HEK293T (cell line): ENCODE measurements around the gene GAPDH.

ENCODE experiments used
- ARNT ChIP-seq: fragments of 450-650 bp; IDR thresholded peaks from 2 replicates; pipeline ENCODE4 v1.6.1; 2017; ENCODE audit warnings: mild to moderate bottlenecking
- FOXA1 ChIP-seq: fragments of 450-650 bp; IDR thresholded peaks from 2 replicates; pipeline ENCODE4 v1.6.1; 2016; ENCODE audit warnings: mild to moderate bottlenecking
- FOXK2 ChIP-seq: fragments of 450-650 bp; IDR thresholded peaks from 2 replicates; pipeline ENCODE4 v1.6.1; 2016; ENCODE audit warnings: mild to moderate bottlenecking
- SUZ12 ChIP-seq: fragments of 450-650 bp; IDR thresholded peaks from 2 replicates; pipeline ENCODE4 v1.6.1; 2016; ENCODE audit warnings: mild to moderate bottlenecking
- TARDBP ChIP-seq: fragments of 450-650 bp; IDR thresholded peaks from 2 replicates; pipeline ENCODE4 v1.6.1; 2016

- TF ChIP-seq ARNT (no peak), SUZ12 (no peak), TARDBP (no peak), FOXA1 (no peak), FOXK2 (no peak)
Observed at GRCh38 chr12:6540181-6540877, 6.0 kb downstream of the GAPDH start.
